ENCODE data around the gene TLE5.
A peak's percentile ranks its signal among the peaks of the same experiment; 100 is the strongest.
"Not testable (repeated sequence)": the region's sequence is repeated elsewhere in the genome, so short reads cannot be mapped to it uniquely, and the experiment has no call there.

Gene TLE5

DNA sequence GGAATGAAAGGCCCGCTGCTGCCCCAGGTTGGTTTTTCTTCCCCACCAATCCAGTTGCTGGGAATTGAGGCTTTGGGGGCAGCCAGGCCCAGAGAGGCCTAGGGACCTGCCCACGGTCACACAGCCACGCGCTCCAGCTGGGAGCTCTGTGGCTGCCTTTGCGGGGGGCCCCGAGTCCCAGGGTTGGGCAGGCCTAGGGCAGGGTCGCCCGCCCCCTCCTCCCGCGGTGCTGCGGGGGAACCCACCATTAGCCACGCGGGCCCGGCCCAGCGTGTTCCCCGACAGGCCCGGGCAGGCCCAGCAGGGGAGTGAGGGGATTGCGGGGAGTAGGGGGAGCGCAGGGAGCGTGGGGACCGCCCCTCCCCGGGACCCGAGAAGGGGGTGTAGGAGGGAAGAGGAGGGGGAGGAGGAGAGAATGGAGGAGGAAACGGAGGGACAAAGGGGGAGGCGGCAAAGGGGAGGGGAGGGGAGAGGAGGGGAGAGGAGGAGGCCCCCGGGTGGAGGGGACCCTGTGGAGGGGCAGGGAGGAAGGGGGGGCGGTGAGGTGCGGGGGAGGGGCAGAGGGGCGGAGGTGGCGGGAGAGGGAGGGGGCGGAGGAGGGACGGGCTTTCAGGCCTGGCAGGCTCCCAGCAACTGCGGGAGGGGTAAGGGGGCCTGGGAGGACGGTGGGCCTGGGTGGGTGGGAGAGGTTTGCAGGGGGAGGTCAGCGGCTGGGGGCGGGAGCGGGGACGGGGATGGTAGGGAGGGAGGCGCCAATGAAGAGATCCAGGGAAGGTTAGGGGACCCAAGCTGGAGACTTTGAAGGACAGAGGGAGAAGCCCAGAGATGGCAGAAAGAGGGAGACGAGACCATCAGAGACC is 20.3 kb downstream of the TLE5 start:
- DNase-seq = peak; percentile 30

DNA sequence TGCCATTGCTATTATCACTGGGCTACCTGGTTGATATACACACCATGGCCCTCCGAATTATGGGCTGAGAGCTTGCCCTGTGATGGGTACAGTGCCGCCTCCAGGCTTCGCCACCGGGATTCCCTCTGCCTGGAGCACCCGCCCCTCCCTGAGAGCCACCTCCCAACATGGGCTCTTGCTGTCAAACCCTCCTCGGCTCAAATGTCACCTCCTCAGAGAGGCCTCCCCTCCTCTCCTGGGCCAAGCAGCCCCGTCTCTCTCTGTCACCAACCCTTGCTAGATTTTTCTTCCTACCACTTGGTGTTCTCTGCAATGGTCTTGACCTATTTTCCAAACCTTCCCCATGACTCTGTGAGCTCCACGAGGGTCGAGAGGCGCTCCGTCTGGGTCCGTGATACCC is 21.0 kb downstream of the TLE5 start:
- DNase-seq = no peak

- no peak for DNase-seq
Observed at GRCh38 chr19:3039641-3040077, 22.6 kb downstream of the TLE5 start.

GRCh38 chr19:3039125-3039524 is 23.2 kb downstream of the TLE5 start:
- no peak for DNase-seq

GRCh38 chr19:3038214-3038613 is 24.1 kb downstream of the TLE5 start:
- no peak for DNase-seq

- not testable (repeated sequence) for DNase-seq
Observed at GRCh38 chr19:3036977-3037544, 25.2 kb downstream of the TLE5 start.

DNA sequence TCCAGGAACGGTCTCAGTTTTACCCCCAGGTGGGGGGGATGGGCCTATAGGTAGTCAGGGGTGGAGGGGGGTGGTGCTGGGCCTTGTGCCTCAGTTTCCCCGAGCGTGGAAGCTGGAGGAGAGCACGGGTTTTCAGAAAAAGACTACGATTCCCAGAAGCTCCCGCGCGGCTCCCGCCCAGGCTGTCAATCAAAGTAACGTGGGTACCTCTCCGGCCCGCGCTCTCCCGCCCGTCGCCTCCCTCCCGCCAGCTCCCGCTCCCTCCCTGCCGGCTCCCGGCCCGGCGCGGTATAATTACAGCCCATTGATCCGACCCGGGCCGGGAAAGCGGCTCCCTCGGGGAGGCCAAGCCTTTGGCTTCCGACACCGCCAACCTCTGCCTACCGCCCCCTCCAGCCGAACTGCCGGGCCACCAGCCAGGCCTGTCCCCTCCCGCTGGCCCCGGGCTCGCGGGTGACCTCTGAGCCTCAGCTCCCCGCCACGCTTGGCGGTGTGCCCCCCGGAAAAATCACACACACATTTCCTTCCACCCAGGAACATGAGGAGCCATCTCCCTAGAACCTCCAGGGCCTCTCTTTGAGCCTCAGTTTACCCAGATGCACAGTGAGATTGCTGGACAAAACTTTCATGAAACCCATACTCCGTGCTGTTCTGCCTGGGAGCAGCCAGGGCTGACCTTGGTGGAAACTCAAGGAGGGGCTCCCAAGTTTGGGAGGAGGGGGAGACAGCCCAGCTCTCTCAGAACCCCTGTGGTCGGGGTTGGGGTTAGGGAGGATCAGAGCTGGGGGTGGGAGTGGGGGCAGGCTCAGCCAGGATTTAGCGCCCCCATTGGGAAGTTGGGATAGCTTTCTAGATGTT is 25.9 kb downstream of the TLE5 start:
- peak; percentile 82 for DNase-seq

- peak; percentile 98 for DNase-seq
Observed at GRCh38 chr19:3035542-3036118, 26.7 kb downstream of the TLE5 start.

- DNase-seq = no peak
Observed at GRCh38 chr19:3034656-3035541, 27.4 kb downstream of the TLE5 start.

GRCh38 chr19:3034406-3034655 is 28.0 kb downstream of the TLE5 start:
- DNase-seq = no peak

DNA sequence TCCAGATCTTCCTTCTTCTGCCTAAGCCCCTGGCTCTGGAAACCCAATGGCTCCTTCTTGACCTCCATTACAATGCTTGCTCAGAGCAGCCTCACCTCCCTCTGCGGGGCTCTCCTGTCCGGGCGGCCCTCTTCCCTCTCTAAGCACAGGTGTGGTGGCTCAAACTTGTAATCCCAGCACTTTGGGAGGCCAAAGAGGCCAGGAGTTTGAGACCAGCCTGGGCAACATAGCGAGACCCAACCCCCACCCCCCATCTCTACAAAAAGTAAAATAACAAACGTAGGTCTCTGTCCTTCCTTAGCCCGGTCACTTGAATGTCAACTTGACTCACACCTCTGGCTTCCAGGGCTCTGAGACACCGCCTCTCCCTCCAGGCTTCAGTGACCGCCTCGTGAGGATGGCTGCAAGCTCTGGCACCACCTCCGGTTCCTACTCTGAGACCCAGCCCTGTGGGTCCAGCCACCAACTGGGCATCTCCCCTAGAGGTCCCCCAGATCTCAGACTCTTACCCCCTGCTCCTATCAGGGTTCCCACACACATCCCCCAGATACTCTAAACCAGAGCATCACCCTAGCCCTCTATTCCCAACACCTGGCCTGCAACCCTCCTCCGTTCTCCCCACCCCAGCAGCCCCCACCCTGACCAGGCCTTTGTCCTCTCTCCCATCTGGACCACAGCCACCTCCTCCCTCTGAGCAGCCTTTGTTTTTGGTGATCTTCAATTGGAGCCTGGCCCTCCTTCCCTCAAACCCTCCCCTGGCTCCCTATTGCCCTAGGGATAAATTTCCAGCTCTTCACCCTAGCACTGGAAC is 28.5 kb downstream of the TLE5 start:
- DNase-seq = no peak

GRCh38 chr19:3031607-3031867 is 30.8 kb downstream of the TLE5 start:
- DNase-seq = no peak

- no peak for DNase-seq
Observed at GRCh38 chr19:3029065-3029923, 33.0 kb downstream of the TLE5 start, which contains the start of gene TLE2. Gene TLE2, minus strand, starts transcription at chr19:3029280. Its CDS starts 376 bp downstream, at chr19:3028904.

DNA sequence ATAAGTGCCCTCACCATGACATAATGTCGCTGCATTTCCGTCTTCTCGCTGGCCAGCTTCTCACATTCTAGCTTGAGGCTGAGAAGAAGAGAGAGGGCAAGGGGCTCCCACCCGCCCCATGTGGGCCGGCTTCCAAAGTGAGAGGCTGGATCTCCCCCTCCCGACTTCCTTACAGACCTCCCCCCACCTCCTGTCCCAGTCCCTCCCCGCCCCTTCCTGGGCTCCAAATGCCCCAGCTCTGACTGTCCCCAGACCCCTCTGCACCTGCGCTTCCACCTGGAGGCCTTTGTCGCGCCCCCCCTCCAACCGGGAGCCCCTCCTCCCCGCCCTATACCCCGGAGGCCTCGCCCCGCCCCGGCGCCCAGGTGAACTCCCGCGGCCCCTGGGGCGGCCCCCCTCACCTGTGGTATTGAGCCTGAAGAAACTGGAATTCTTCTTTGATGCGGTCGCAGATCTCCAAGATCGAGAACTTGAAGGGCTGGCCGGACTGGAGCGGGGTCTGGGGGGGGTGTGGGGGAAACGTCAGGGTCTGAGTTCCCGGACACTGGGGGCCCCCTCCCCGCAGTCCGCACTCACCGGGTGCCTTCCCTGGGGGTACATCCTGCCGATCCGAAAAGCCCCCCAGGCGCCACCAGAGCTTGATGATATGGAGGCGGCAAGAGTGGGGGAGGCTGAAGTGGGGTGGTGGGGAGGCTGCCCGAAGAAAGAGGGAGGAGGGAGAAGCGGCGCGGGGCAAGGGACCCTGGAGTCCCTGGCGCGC is 33.8 kb downstream of the TLE5 start:
- DNase-seq = no peak

DNA sequence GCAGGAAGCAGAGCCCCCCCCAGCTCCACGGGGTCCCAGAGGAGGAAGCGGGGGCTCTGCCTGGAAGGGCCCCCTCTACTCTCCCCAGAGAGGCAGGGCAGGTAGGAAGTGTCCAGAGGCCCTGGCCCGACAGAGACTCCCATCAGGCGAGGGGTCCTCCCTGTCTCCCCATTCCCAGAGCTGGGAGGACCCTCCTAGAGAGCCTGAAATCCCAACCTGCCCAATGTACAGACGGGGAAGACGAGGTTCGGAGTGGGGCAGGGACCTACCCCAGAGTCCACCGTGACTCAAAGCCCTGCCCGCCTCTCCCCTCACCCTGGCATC is 34.4 kb downstream of the TLE5 start:
- no peak for DNase-seq

DNA sequence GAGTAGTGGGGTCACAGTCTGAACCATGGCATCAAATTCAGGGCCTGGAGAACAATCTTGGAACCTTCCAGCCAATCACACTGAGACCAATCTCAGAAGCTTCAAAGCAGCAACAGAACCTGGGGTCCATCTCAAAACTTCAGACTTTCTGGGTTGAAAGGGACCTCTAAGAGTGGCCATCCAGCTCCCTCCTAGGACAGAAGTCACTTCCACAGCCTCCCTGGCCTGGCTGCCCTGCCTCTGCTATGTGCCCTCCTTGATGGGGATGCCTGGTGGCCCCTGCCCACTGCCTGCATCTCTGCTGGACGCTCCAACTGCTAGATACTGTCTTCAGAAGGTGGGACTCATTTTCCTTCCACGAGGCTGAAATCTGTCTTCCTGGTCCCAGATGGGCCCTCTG is 35.0 kb downstream of the TLE5 start:
- no peak for DNase-seq

- DNase-seq = no peak
Observed at GRCh38 chr19:3026768-3027167, 35.5 kb downstream of the TLE5 start.

DNA sequence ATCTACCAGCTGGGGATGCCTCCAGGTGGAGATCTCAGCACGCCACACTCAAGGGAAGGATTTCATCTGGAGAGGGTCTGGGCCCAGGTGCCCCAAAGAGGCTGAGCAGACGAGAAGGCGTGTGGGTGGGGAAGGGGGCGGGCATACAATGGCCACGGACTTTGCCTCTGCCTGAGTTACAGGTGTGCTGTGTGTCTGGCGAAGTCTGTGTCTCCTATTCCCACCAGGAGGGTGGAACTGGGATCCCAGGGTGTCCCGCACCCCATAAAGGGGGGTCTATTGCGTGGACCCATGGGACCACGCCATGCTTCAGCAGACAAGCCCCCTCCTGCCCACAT is 36.8 kb downstream of the TLE5 start:
- DNase-seq = no peak

GRCh38 chr19:3024870-3025548 is 37.3 kb downstream of the TLE5 start:
- no peak for DNase-seq

GRCh38 chr19:3024509-3024869 is 37.8 kb downstream of the TLE5 start:
- DNase-seq = no peak

All from NCI-H1694 (cell line).